GM12875 (cell line): Measurements from ENCODE around the gene KLF1.

Experiments used
- H3K4me3 ChIP-seq: one replicate; pipeline ENCODE4 v1.5.1; 2011; ENCODE audit warnings: low read depth, low read length, control low read depth
- CTCF ChIP-seq: IDR thresholded peaks from 2 replicates; pipeline ENCODE4 v1.5.1; 2011; ENCODE audit warnings: low read depth, mild to moderate bottlenecking, control low read depth, inconsistent platforms, low read length, moderate library complexity, borderline replicate concordance; ENCODE audit not compliant: insufficient read depth

Gene KLF1

DNA sequence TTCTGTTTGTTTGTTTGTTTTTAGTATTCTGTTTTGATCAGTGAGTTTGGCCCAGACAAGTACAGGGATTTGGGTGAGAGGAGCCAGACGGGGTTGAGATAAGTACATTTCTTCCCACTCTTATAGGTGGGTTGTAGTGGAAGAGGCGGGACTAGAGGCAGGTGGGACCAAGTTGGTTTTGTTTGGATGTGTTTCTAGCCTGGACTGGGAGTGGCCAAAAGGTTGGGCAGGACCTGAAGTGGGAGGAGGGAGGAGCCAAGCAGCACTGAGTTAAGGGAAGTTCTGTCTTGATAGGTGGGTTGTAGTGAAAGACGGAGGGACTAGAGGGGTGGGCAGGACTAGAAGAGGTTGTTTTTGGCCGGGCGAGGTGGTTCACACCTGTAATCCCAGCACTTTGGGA, 14.7 kb downstream of the KLF1 start:
- no peak overlapping the region for H3K4me3 ChIP-seq
- no peak for TF ChIP-seq CTCF

DNA sequence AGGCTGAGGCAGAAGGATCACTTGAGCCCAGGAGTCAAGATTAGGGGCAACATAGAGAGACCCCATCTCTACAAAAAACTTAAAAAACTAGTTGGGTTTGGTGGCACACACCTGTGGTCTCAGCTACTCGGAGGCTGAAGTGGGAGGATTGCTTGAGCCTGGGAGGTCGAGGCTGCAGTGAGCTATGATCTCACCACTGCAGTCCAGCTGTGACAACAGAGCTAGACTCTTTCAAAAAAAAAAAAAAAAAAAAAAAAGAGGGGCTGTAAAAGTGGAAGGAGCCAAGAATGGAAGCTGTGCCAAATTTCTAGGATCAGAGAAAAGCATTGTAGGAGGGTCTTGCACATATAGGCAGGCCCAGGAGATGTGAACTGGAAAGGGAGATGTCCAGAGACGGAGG, 15.3 kb downstream of the KLF1 start:
- TF ChIP-seq CTCF = no peak
- H3K4me3 ChIP-seq = no peak overlapping the region

- H3K4me3 ChIP-seq = no peak overlapping the region
- no peak for TF ChIP-seq CTCF
These were observed 18.4 kb downstream of the KLF1 start for GRCh38 chr19:12868540-12869112.

- TF ChIP-seq CTCF = no peak
- H3K4me3 ChIP-seq = peak overlapping the region; percentile 45
These were observed 19.6 kb downstream of the KLF1 start for GRCh38 chr19:12867120-12868099.

DNA sequence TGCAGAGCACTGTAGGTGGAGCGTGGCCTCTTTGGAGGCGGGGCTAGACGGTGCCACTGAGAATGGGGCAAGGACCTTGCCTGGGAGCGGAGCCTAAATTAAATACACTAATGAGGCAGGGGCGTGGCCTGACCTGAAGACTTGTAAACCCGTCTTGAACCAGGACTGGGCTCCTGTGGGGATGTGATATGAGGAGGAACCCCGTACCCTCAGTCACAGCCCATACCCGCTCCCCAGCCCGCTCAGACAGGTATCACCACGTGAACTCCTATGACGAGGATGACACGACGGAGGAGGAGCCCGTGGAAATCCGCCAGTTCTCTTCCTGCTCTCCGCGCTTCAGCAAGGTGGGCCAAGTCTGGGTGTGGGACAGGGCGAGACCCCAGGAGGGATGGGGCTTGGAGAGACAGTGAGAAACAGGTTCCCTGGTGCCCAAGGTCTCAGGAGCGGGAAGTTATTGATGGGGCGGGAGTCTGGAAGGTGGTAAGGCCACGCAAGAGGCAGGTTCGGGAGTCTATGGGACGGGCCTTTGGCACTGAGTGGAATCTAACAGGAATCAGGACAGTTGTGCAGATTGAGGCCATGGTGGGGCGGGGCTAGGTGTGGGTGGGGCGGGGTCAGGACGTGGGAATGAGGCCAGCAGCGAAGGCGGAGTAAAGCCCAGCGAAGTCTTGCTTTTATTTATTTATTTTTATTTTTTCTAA, 20.4 kb downstream of the KLF1 start:
- TF ChIP-seq CTCF = no peak
- no peak overlapping the region for H3K4me3 ChIP-seq

GRCh38 chr19:12865746-12866415, 21.1 kb downstream of the KLF1 start:
- no peak for TF ChIP-seq CTCF
- no peak overlapping the region for H3K4me3 ChIP-seq
